Fibroblast of lung (primary cell): ENCODE data around the gene SAMD11. TPM values are rescaled to one million over a fixed set of nuclear protein-coding genes. Genes with fewer than 3 reads are reported as not detected.

Source experiments
- DNase-seq, 2 donors: peaks; one replicate each; pipeline versions ENCODE4 v3.0.0 to v3.0.0-alpha.2; 2010; ENCODE audit warnings: low read depth in 2 of 2
- H2AFZ ChIP-seq: 2 replicates; pipeline ENCODE4 v1.5.1; 2012; ENCODE audit warnings: low read length, control low read depth, inconsistent platforms
- H3K27ac ChIP-seq: 2 replicates; pipeline ENCODE4 v1.5.1; 2011; ENCODE audit warnings: low read length, control low read depth; ENCODE audit not compliant: insufficient read depth
- H3K27me3 ChIP-seq: 2 replicates; pipeline ENCODE4 v1.5.1; 2011; ENCODE audit warnings: mild to moderate bottlenecking, low read length; ENCODE audit not compliant: control insufficient read depth, insufficient read depth
- H3K36me3 ChIP-seq: 2 replicates; pipeline ENCODE4 v1.5.1; 2011; ENCODE audit warnings: low read length; ENCODE audit not compliant: control insufficient read depth, insufficient read depth
- H3K4me1 ChIP-seq: 2 replicates; pipeline ENCODE4 v1.5.1; 2011; ENCODE audit warnings: low read length; ENCODE audit not compliant: control insufficient read depth, insufficient read depth; ENCODE audit errors: extremely low read depth
- H3K4me2 ChIP-seq: 2 replicates; pipeline ENCODE4 v1.5.1; 2011; ENCODE audit warnings: low read length, control low read depth; ENCODE audit not compliant: insufficient read depth; ENCODE audit errors: extremely low read depth
- H3K4me3 ChIP-seq, 4 experiments: fragments of 200-600 bp in 1 of 4; sonication (generic) in 1 of 4; replicated peaks in 1 of 4; 2 replicates each; pipeline ENCODE4 v1.5.1; 2011 to 2016; ENCODE audit warnings: low read length in 4 of 4, low read depth in 3 of 4, mild to moderate bottlenecking in 3 of 4, control low read depth in 2 of 4, inconsistent platforms in 1 of 4, mixed read lengths in 1 of 4; ENCODE audit not compliant: insufficient read depth in 1 of 4; ENCODE audit errors: control extremely low read depth in 1 of 4
- H3K79me2 ChIP-seq: 2 replicates; pipeline ENCODE4 v1.5.1; 2012; ENCODE audit warnings: mild to moderate bottlenecking, low read length, inconsistent platforms; ENCODE audit not compliant: control insufficient read depth, insufficient read depth
- H3K9ac ChIP-seq: 2 replicates; pipeline ENCODE4 v1.5.1; 2011; ENCODE audit warnings: mild to moderate bottlenecking, low read length, control low read depth; ENCODE audit not compliant: insufficient read depth
- H3K9me3 ChIP-seq: 2 replicates; pipeline ENCODE4 v1.5.1; 2012; ENCODE audit warnings: low read depth, low read length; ENCODE audit not compliant: control insufficient read depth, insufficient read depth
- H4K20me1 ChIP-seq: 2 replicates; pipeline ENCODE4 v1.5.1; 2011; ENCODE audit warnings: low read length; ENCODE audit not compliant: control insufficient read depth, insufficient read depth; ENCODE audit errors: extremely low read depth
- CTCF ChIP-seq, 2 donors: IDR thresholded peaks in 1 of 2; conservative IDR thresholded peaks in 1 of 2; 1 replicate in 1 of 2; 2 replicates in 1 of 2; pipeline ENCODE4 v1.5.1; 2011 to 2012; ENCODE audit warnings: low read length in 2 of 2, control low read depth in 1 of 2, inconsistent platforms in 1 of 2, low read depth in 1 of 2, mild to moderate bottlenecking in 1 of 2
- EZH2 ChIP-seq: IDR thresholded peaks from 2 replicates; pipeline ENCODE4 v1.5.1; 2012; ENCODE audit warnings: low read length, control low read depth, mild to moderate bottlenecking; ENCODE audit errors: missing control alignments
- polyA plus RNA-seq, 2 donors: library from polyadenylated mRNA; depleted of rRNA in 1 of 2; stranded (reverse) in 1 of 2; unstranded in 1 of 2; fragments of >200 nt; gene quantifications; 2 replicates each; pipeline ENCODE4 v1.2.1, GENCODE V29; 2011 to 2012; ENCODE audit warnings: missing spikeins in 1 of 2
- total RNA-seq: library from RNA; depleted of rRNA; stranded (reverse); fragments of >200 nt; gene quantifications from 2 replicates; pipeline ENCODE4 v1.2.1, GENCODE V29; 2014

SAMD11 gene
- total and polyA plus RNA-seq, 2 donors (not counting 1 experiment from before 2014, with no cell fraction given), result 0.40 to 3.8 TPM

- no peak overlapping the region for H3K4me2 ChIP-seq
- H2AFZ ChIP-seq, result no peak overlapping the region
- H3K79me2 ChIP-seq, result no peaks in the 10 kb centered on the region
- H3K27ac ChIP-seq, result no peak overlapping the region
- no peak overlapping the region for H3K9ac ChIP-seq
- H3K36me3 ChIP-seq, result no peaks in the 10 kb centered on the region
- no peaks in the 10 kb centered on the region for H4K20me1 ChIP-seq
- DNase-seq, result no peak
- no peak overlapping the region for H3K4me3 ChIP-seq
- no peak for TF ChIP-seq CTCF (conservative IDR thresholded peaks at IDR 0.05 in 1 of 2, IDR thresholded peaks at IDR 0.05 in 1 of 2; ENCODE audit: low read depth in 1 of 2, low read length in 2 of 2)
- TF ChIP-seq EZH2, result no peak
- H3K9me3 ChIP-seq, result no peaks in the 10 kb centered on the region
- no peaks in the 10 kb centered on the region for H3K4me1 ChIP-seq
- H3K27me3 ChIP-seq, result no peaks in the 10 kb centered on the region
Measured at GRCh38 chr1:972726-973458, 49.2 kb downstream of the SAMD11 start.

GRCh38 chr1:973459-974292 is 50.0 kb downstream of the SAMD11 start:
- H3K9ac ChIP-seq, result no peak overlapping the region
- H3K4me1 ChIP-seq, result no peaks in the 10 kb centered on the region
- H3K27me3 ChIP-seq, result no peaks in the 10 kb centered on the region
- H3K9me3 ChIP-seq, result no peaks in the 10 kb centered on the region
- no peak overlapping the region for H3K27ac ChIP-seq
- H3K36me3 ChIP-seq, result no peaks in the 10 kb centered on the region
- TF ChIP-seq CTCF (conservative IDR thresholded peaks at IDR 0.05 in 1 of 2, IDR thresholded peaks at IDR 0.05 in 1 of 2; ENCODE audit: low read depth in 1 of 2, low read length in 2 of 2) (no peak), EZH2 (no peak)
- H3K4me2 ChIP-seq, result no peak overlapping the region
- H4K20me1 ChIP-seq, result no peaks in the 10 kb centered on the region
- no peaks in the 10 kb centered on the region for H3K79me2 ChIP-seq
- no peak overlapping the region for H3K4me3 ChIP-seq
- no peak overlapping the region for H2AFZ ChIP-seq
- no peak for DNase-seq

- no peak overlapping the region for H3K27ac ChIP-seq
- no peak overlapping the region for H3K4me2 ChIP-seq
- no peak for DNase-seq
- TF ChIP-seq EZH2 (no peak), CTCF (conservative IDR thresholded peaks at IDR 0.05 in 1 of 2, IDR thresholded peaks at IDR 0.05 in 1 of 2; ENCODE audit: low read depth in 1 of 2, low read length in 2 of 2) (no peak)
- no peaks in the 10 kb centered on the region for H3K4me1 ChIP-seq
- no peaks in the 10 kb centered on the region for H4K20me1 ChIP-seq
- H3K4me3 ChIP-seq, result no peak overlapping the region
- no peak overlapping the region for H3K9ac ChIP-seq
- no peaks in the 10 kb centered on the region for H3K36me3 ChIP-seq
- no peaks in the 10 kb centered on the region for H3K9me3 ChIP-seq
- H3K27me3 ChIP-seq, result no peaks in the 10 kb centered on the region
- no peaks in the 10 kb centered on the region for H3K79me2 ChIP-seq
- H2AFZ ChIP-seq, result no peak overlapping the region
Measured at GRCh38 chr1:974293-974640, 50.5 kb downstream of the SAMD11 start.
